Measurements from ENCODE around the gene ATF7IP. TPM values are rescaled to one million over a fixed set of nuclear protein-coding genes. Genes with fewer than 3 reads are reported as not detected.
A peak's percentile ranks its signal among the peaks of the same experiment; 100 is the strongest.

Gene ATF7IP
- total RNA-seq, 2 experiments from 2014 or later: 99.8 to 104 TPM

- Mint-ChIP-seq H3K27ac (peak overlapping the region; percentile 91), H3K27me3 (ENCODE audit: low read depth) (no peaks in the 10 kb centered on the region), H3K4me3 (peak overlapping the region; percentile 86), H3K9me3 (ENCODE audit: insufficient read depth) (peaks cover 10% of the 10 kb centered on the region), H3K4me1 (ENCODE audit: low read depth) (peaks cover 59% of the 10 kb centered on the region), H3K36me3 (ENCODE audit: low read depth) (peaks cover 69% of the 10 kb centered on the region)
- CTCF ChIA-PET: interaction anchor here (0.8 to 7.9 kb wide), 11 partner anchors 9 to 127 kb away, joined by 3 to 77 read pairs (median 9); partner anchors contain the start of gene ATF7IP
- DNase-seq: peak; percentile 88
- POLR2A ChIA-PET: interaction anchor here (0.9 to 4.9 kb wide), 9 partner anchors 10 to 386 kb away, joined by 4 to 73 read pairs (median 11); partner anchors contain the start of gene ATF7IP
- peak; percentile 97 for ATAC-seq
Observed at GRCh38 chr12:14384783-14385638, 19.5 kb downstream of the ATF7IP start.

GRCh38 chr12:14387219-14387871 lies 21.9 kb downstream of the ATF7IP start:
- no peak for DNase-seq
- H3K9me3 Mint-ChIP-seq (ENCODE audit: insufficient read depth): no peaks in the 10 kb centered on the region
- peaks cover 74% of the 10 kb centered on the region for H3K4me1 Mint-ChIP-seq (ENCODE audit: low read depth)
- no peak for ATAC-seq
- peaks cover 69% of the 10 kb centered on the region for H3K36me3 Mint-ChIP-seq (ENCODE audit: low read depth)
- H3K4me3 Mint-ChIP-seq: peak overlapping the region; percentile 86
- ChIA-PET POLR2A (interaction anchor here (1.2 to 4.9 kb wide), 6 partner anchors 9 to 572 kb away, joined by 3 to 27 read pairs (median 6); partner anchors contain the start of gene ATF7IP), CTCF (interaction anchor here (1.2 to 7.9 kb wide), 8 partner anchors 11 to 132 kb away, joined by 4 to 77 read pairs (median 8); partner anchors contain the start of gene ATF7IP)
- peak overlapping the region; percentile 89 for H3K27ac Mint-ChIP-seq
- no peaks in the 10 kb centered on the region for H3K27me3 Mint-ChIP-seq (ENCODE audit: low read depth)

- H3K27ac Mint-ChIP-seq: peak overlapping the region; percentile 87
- H3K4me3 Mint-ChIP-seq: peak overlapping the region; percentile 70
- H3K27me3 Mint-ChIP-seq (ENCODE audit: low read depth): no peaks in the 10 kb centered on the region
- peaks cover 58% of the 10 kb centered on the region for H3K36me3 Mint-ChIP-seq (ENCODE audit: low read depth)
- POLR2A ChIA-PET: interaction anchor here (0.9 to 1.2 kb wide), 3 partner anchors 133 to 381 kb away, joined by 3 read pairs; a partner anchor contains a TSS
- H3K4me1 Mint-ChIP-seq (ENCODE audit: low read depth): peaks cover 72% of the 10 kb centered on the region
- ATAC-seq: no peak
- no peaks in the 10 kb centered on the region for H3K9me3 Mint-ChIP-seq (ENCODE audit: insufficient read depth)
- CTCF ChIA-PET: interaction anchor here (0.9 to 1.4 kb wide), 2 partner anchors 25 to 64 kb away, joined by 3 read pairs; partner anchors contain the start of gene ATF7IP
- DNase-seq: no peak
Observed at GRCh38 chr12:14390449-14390848, 25.0 kb downstream of the ATF7IP start.

GRCh38 chr12:14390870-14391530 lies 25.5 kb downstream of the ATF7IP start:
- Mint-ChIP-seq H3K4me1 (ENCODE audit: low read depth) (peaks cover 74% of the 10 kb centered on the region), H3K36me3 (ENCODE audit: low read depth) (peaks cover 60% of the 10 kb centered on the region), H3K9me3 (ENCODE audit: insufficient read depth) (no peaks in the 10 kb centered on the region), H3K27me3 (ENCODE audit: low read depth) (no peaks in the 10 kb centered on the region), H3K27ac (peak overlapping the region; percentile 87), H3K4me3 (peak overlapping the region; percentile 70)
- ChIA-PET CTCF (interaction anchor here (0.9 to 1.4 kb wide), 2 partner anchors 26 to 63 kb away, joined by 3 read pairs; partner anchors contain the start of gene ATF7IP), POLR2A (interaction anchor here (0.9 to 1.2 kb wide), 3 partner anchors 133 to 380 kb away, joined by 3 read pairs; a partner anchor contains a TSS)
- DNase-seq: no peak
- peak; percentile 11 for ATAC-seq

GRCh38 chr12:14393751-14394150 lies 28.3 kb downstream of the ATF7IP start:
- no peak for DNase-seq
- Mint-ChIP-seq H3K27me3 (ENCODE audit: low read depth) (no peaks in the 10 kb centered on the region), H3K36me3 (ENCODE audit: low read depth) (peaks cover 54% of the 10 kb centered on the region), H3K27ac (peak overlapping the region; percentile 75), H3K4me1 (ENCODE audit: low read depth) (peaks cover 83% of the 10 kb centered on the region), H3K4me3 (peak overlapping the region; percentile 83), H3K9me3 (ENCODE audit: insufficient read depth) (no peaks in the 10 kb centered on the region)
- POLR2A ChIA-PET: interaction anchor here (1.0 to 3.3 kb wide), 7 partner anchors 9 to 377 kb away, joined by 3 to 32 read pairs (median 7); partner anchors contain the start of gene ATF7IP
- no peak for ATAC-seq
- CTCF ChIA-PET: interaction anchor here (1.1 to 4.4 kb wide), 11 partner anchors 10 to 155 kb away, joined by 3 to 60 read pairs (median 9); no protein-coding TSS in a partner anchor

- Mint-ChIP-seq H3K4me1 (ENCODE audit: low read depth) (peaks cover 79% of the 10 kb centered on the region), H3K27ac (peak overlapping the region; percentile 92), H3K4me3 (peak overlapping the region; percentile 83), H3K36me3 (ENCODE audit: low read depth) (peaks cover 52% of the 10 kb centered on the region), H3K9me3 (ENCODE audit: insufficient read depth) (no peaks in the 10 kb centered on the region), H3K27me3 (ENCODE audit: low read depth) (no peaks in the 10 kb centered on the region)
- ATAC-seq: peak; percentile 78
- peak; percentile 67 for DNase-seq
- CTCF ChIA-PET: interaction anchor here (1.0 to 4.4 kb wide), 12 partner anchors 10 to 156 kb away, joined by 3 to 60 read pairs (median 9); partner anchors contain the start of gene ATF7IP
- POLR2A ChIA-PET: interaction anchor here (0.6 to 3.3 kb wide), 12 partner anchors 10 to 566 kb away, joined by 3 to 32 read pairs (median 6); partner anchors contain the start of gene ATF7IP
Observed at GRCh38 chr12:14394317-14395073, 29.0 kb downstream of the ATF7IP start.

- Mint-ChIP-seq H3K36me3 (ENCODE audit: low read depth) (peaks cover 49% of the 10 kb centered on the region), H3K4me1 (ENCODE audit: low read depth) (peaks cover 80% of the 10 kb centered on the region), H3K27me3 (ENCODE audit: low read depth) (no peaks in the 10 kb centered on the region), H3K9me3 (ENCODE audit: insufficient read depth) (no peaks in the 10 kb centered on the region), H3K4me3 (peak overlapping the region; percentile 83), H3K27ac (peak overlapping the region; percentile 92)
- POLR2A ChIA-PET: interaction anchor here (0.6 to 3.3 kb wide), 15 partner anchors 9 to 565 kb away, joined by 3 to 32 read pairs (median 5); partner anchors contain the start of gene ATF7IP
- CTCF ChIA-PET: interaction anchor here (1.0 to 4.4 kb wide), 14 partner anchors 11 to 157 kb away, joined by 3 to 60 read pairs (median 9); partner anchors contain the start of gene ATF7IP
- DNase-seq: no peak
- peak; percentile 37 for ATAC-seq
Observed at GRCh38 chr12:14395074-14395778, 29.7 kb downstream of the ATF7IP start.

GRCh38 chr12:14396071-14396470 lies 30.6 kb downstream of the ATF7IP start:
- H3K36me3 Mint-ChIP-seq (ENCODE audit: low read depth): peaks cover 46% of the 10 kb centered on the region

GRCh38 chr12:14399871-14400270 lies 34.4 kb downstream of the ATF7IP start:
- no peaks in the 10 kb centered on the region for H3K27me3 Mint-ChIP-seq (ENCODE audit: low read depth)
- H3K9me3 Mint-ChIP-seq (ENCODE audit: insufficient read depth): no peaks in the 10 kb centered on the region
- no peak for DNase-seq
- peaks cover 86% of the 10 kb centered on the region for H3K4me1 Mint-ChIP-seq (ENCODE audit: low read depth)
- ChIA-PET POLR2A (interaction anchor here (0.8 to 1.0 kb wide), 2 partner anchors 12 to 138 kb away, joined by 3 read pairs; no protein-coding TSS in a partner anchor), CTCF (interaction anchor here (1.0 to 1.8 kb wide), 5 partner anchors 12 to 34 kb away, joined by 3 to 9 read pairs (median 5); partner anchors contain the start of gene ATF7IP)
- H3K27ac Mint-ChIP-seq: peak overlapping the region; percentile 71
- H3K36me3 Mint-ChIP-seq (ENCODE audit: low read depth): peaks cover 45% of the 10 kb centered on the region
- H3K4me3 Mint-ChIP-seq: peak overlapping the region; percentile 47
- ATAC-seq: no peak

More at GRCh38 chr12:14396071-14396470, 30.6 kb downstream of the ATF7IP start:
- Mint-ChIP-seq H3K27me3 (ENCODE audit: low read depth) (no peaks in the 10 kb centered on the region), H3K27ac (peak overlapping the region; percentile 84), H3K4me1 (ENCODE audit: low read depth) (peaks cover 81% of the 10 kb centered on the region), H3K4me3 (peak overlapping the region; percentile 69), H3K9me3 (ENCODE audit: insufficient read depth) (no peaks in the 10 kb centered on the region)
- DNase-seq: peak; percentile 43
- POLR2A ChIA-PET: interaction anchor here (0.9 to 3.3 kb wide), 7 partner anchors 10 to 374 kb away, joined by 3 to 32 read pairs (median 5); partner anchors contain the start of gene ATF7IP
- ATAC-seq: peak; percentile 59
- CTCF ChIA-PET: interaction anchor here (1.0 to 4.4 kb wide), 4 partner anchors 12 to 58 kb away, joined by 4 to 60 read pairs (median 8); partner anchors contain the start of gene ATF7IP

Measured in activated CD8-positive, alpha-beta T cell treated with anti-CD3 and anti-CD28 coated beads, Interleukin-2, amount 10 ng/mL, durations not matched to agents 7 days and 5 days (primary cell).